CD14-positive monocyte (primary cell): ENCODE data around the gene EHD3. TPM values are rescaled to one million over a fixed set of nuclear protein-coding genes. Genes with fewer than 3 reads are reported as not detected.

Source experiments
- DNase-seq, 3 donors: peaks; one replicate each; pipeline ENCODE4 v3.0.0-alpha.2; 2011 to 2022
- H2AFZ ChIP-seq: 2 replicates; pipeline ENCODE4 v1.6.0; 2012; ENCODE audit warnings: mild to moderate bottlenecking, low read depth, low read length, inconsistent platforms; ENCODE audit not compliant: insufficient read depth, poor library complexity, severe bottlenecking
- H3K27ac ChIP-seq, 2 donors: 1 replicate in 1 of 2; 2 replicates in 1 of 2; pipeline ENCODE4 v1.5.1; 2012 to 2013; ENCODE audit warnings: low read length in 2 of 2, control low read depth in 1 of 2, inconsistent platforms in 1 of 2, low read depth in 1 of 2, mild to moderate bottlenecking in 1 of 2
- H3K27me3 ChIP-seq, 2 donors: one replicate each; pipeline versions ENCODE4 v1.6.0 to v1.6.1; 2011 to 2013; ENCODE audit warnings: low read length in 2 of 2; ENCODE audit not compliant: control insufficient read depth in 2 of 2, insufficient read depth in 2 of 2
- H3K36me3 ChIP-seq, 2 donors: replicated peaks in 1 of 2; 1 replicate in 1 of 2; 2 replicates in 1 of 2; pipeline versions ENCODE4 v1.5.1 to v1.6.1; 2012 to 2013; ENCODE audit warnings: low read length in 2 of 2, control low read depth in 1 of 2, inconsistent platforms in 1 of 2, mild to moderate bottlenecking in 1 of 2; ENCODE audit not compliant: insufficient read depth in 2 of 2, control insufficient read depth in 1 of 2
- H3K4me1 ChIP-seq, 2 donors: 1 replicate in 1 of 2; 2 replicates in 1 of 2; pipeline versions ENCODE4 v1.5.1 to v1.6.1; 2012 to 2013; ENCODE audit warnings: low read length in 2 of 2, control low read depth in 1 of 2, inconsistent platforms in 1 of 2, mild to moderate bottlenecking in 1 of 2, moderate library complexity in 1 of 2; ENCODE audit not compliant: insufficient read depth in 2 of 2, control insufficient read depth in 1 of 2
- H3K4me2 ChIP-seq: replicated peaks from 2 replicates; pipeline ENCODE3; 2012; ENCODE audit warnings: low read length, moderate library complexity, mild to moderate bottlenecking; ENCODE audit not compliant: poor library complexity, severe bottlenecking; ENCODE audit errors: extremely low read depth
- H3K4me3 ChIP-seq, 3 experiments: fragments of 200-600 bp in 1 of 3; sonication (generic) in 1 of 3; replicated peaks in 1 of 3; 1 replicate in 2 of 3; 2 replicates in 1 of 3; pipeline ENCODE4 v1.5.1; 2011 to 2013; ENCODE audit warnings: low read length in 3 of 3, mild to moderate bottlenecking in 3 of 3, control low read depth in 2 of 3, low read depth in 2 of 3, inconsistent platforms in 1 of 3, moderate library complexity in 1 of 3
- H3K79me2 ChIP-seq: 2 replicates; pipeline ENCODE4 v1.6.0; 2012; ENCODE audit warnings: mild to moderate bottlenecking, control low read depth, inconsistent platforms, low read length, moderate library complexity; ENCODE audit not compliant: insufficient read depth
- H3K9ac ChIP-seq: 2 replicates; pipeline ENCODE4 v1.6.0; 2017; ENCODE audit warnings: low read length, mild to moderate bottlenecking; ENCODE audit not compliant: insufficient read depth, poor library complexity, severe bottlenecking
- H3K9me3 ChIP-seq, 2 donors: replicated peaks in 1 of 2; 1 replicate in 1 of 2; 2 replicates in 1 of 2; pipeline versions ENCODE4 v1.5.1 to v1.6.1; 2012 to 2013; ENCODE audit warnings: low read length in 2 of 2, control low read depth in 1 of 2; ENCODE audit not compliant: control insufficient read depth in 1 of 2, insufficient read depth in 1 of 2
- H4K20me1 ChIP-seq: 2 replicates; pipeline ENCODE4 v1.6.0; 2012; ENCODE audit warnings: mild to moderate bottlenecking, low read length, control low read depth, moderate library complexity; ENCODE audit not compliant: insufficient read depth
- H3K27ac Mint-ChIP-seq, 7 donors: one replicate each; pipeline ENCODE4 v1.8.0; 2020; ENCODE audit warnings: mild to moderate bottlenecking in 7 of 7, mixed read lengths in 7 of 7, moderate library complexity in 6 of 7, inconsistent platforms in 2 of 7
- H3K27me3 Mint-ChIP-seq, 3 donors: one replicate each; pipeline ENCODE4 v1.8.0; 2021 to 2022; ENCODE audit warnings: low read depth in 3 of 3, mild to moderate bottlenecking in 3 of 3, mixed read lengths in 3 of 3, moderate library complexity in 3 of 3, inconsistent platforms in 1 of 3
- H3K36me3 Mint-ChIP-seq, 2 donors: one replicate each; pipeline ENCODE4 v1.8.0; 2020; ENCODE audit warnings: mixed read lengths in 2 of 2, inconsistent platforms in 1 of 2, mild to moderate bottlenecking in 1 of 2
- H3K4me1 Mint-ChIP-seq: one replicate; pipeline ENCODE4 v1.8.0; 2020; ENCODE audit warnings: mild to moderate bottlenecking, mixed read lengths
- H3K4me3 Mint-ChIP-seq, 2 donors: one replicate each; pipeline ENCODE4 v1.8.0; 2020; ENCODE audit warnings: mild to moderate bottlenecking in 2 of 2, mixed read lengths in 2 of 2, moderate library complexity in 1 of 2
- H3K9me3 Mint-ChIP-seq, 7 donors: one replicate each; pipeline ENCODE4 v1.8.0; 2020 to 2022; ENCODE audit warnings: mixed read lengths in 7 of 7, mild to moderate bottlenecking in 6 of 7, moderate library complexity in 6 of 7, inconsistent platforms in 2 of 7
- WGBS: methylation state at CpG from one replicate; pipeline ENCODE4 v1.1.5; 2013; ENCODE audit warnings: missing lambda C conversion rate; ENCODE audit not compliant: insufficient coverage; 5-methylcytosine and 5-hydroxymethylcytosine counted together
- intact Hi-C, 2 donors: fragments of 100-400 bp; cut with micrococcal nuclease; formaldehyde crosslinking; loops; one replicate each; pipeline versions ENCODE4 v1.15.0 to v1.15.1; 2023
- polyA plus RNA-seq, 3 donors: library from polyadenylated mRNA; depleted of rRNA in 1 of 3; unstranded in 2 of 3; stranded (reverse) in 1 of 3; fragments of 300-500 nt in 2 of 3; fragments of >200 nt in 1 of 3; fragmentation: Illumina TruSeq in 2 of 3; gene quantifications; 1 replicate in 2 of 3; 2 replicates in 1 of 3; pipeline ENCODE4 v1.2.3, GENCODE V29; 2012 to 2021
- TF ChIP-seq, protein P1 (sequence below): fragments of 200-600 bp; IDR thresholded peaks from one replicate; pipeline ENCODE4 v1.8.0; 2022; ENCODE audit warnings: antibody characterized with exemption, mild to moderate bottlenecking

The EHD3 gene
- polyA plus RNA-seq, 3 donors, result 1.1 to 1.5 (median 1.4) TPM

GRCh38 chr2:31284107-31284506 is 50.2 kb downstream of the EHD3 start:
- Histone ChIP-seq H3K27me3 (no peaks in the 10 kb centered on the region), H3K9me3 (no peaks in the 10 kb centered on the region), H3K36me3 (no peaks in the 10 kb centered on the region), H3K4me1 (peaks cover 0 to 6% of the 10 kb centered on the region in 2 donors), H3K9ac (no peak overlapping the region), H3K27ac (no peak overlapping the region), H3K4me3 (no peak overlapping the region), H4K20me1 (no peaks in the 10 kb centered on the region), H2AFZ (no peak overlapping the region), H3K79me2 (no peaks in the 10 kb centered on the region), H3K4me2 (no peak overlapping the region)
- peaks cover 0 to 5% (median 5%) of the 10 kb centered on the region in 3 donors for H3K27me3 Mint-ChIP-seq
- peak overlapping the region in 1 of 7 donors; percentile 54 for H3K27ac Mint-ChIP-seq
- H3K4me1 Mint-ChIP-seq, result peaks cover 4% of the 10 kb centered on the region
- no peak overlapping the region for H3K4me3 Mint-ChIP-seq
- intact Hi-C loops, result no loop called here
- peaks cover 0 to 2% (median 0%) of the 10 kb centered on the region in 7 donors for H3K9me3 Mint-ChIP-seq
- no peaks in the 10 kb centered on the region for H3K36me3 Mint-ChIP-seq
- WGBS, result no CpG with 5 or more reads among the region's 2 CpGs
- TF ChIP-seq, protein P1, sequence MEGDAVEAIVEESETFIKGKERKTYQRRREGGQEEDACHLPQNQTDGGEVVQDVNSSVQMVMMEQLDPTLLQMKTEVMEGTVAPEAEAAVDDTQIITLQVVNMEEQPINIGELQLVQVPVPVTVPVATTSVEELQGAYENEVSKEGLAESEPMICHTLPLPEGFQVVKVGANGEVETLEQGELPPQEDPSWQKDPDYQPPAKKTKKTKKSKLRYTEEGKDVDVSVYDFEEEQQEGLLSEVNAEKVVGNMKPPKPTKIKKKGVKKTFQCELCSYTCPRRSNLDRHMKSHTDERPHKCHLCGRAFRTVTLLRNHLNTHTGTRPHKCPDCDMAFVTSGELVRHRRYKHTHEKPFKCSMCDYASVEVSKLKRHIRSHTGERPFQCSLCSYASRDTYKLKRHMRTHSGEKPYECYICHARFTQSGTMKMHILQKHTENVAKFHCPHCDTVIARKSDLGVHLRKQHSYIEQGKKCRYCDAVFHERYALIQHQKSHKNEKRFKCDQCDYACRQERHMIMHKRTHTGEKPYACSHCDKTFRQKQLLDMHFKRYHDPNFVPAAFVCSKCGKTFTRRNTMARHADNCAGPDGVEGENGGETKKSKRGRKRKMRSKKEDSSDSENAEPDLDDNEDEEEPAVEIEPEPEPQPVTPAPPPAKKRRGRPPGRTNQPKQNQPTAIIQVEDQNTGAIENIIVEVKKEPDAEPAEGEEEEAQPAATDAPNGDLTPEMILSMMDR, result no peak
- DNase-seq, result no peak

- Mint-ChIP-seq H3K4me1 (peaks cover 4% of the 10 kb centered on the region), H3K9me3 (peaks cover 0 to 2% (median 0%) of the 10 kb centered on the region in 7 donors), H3K36me3 (no peaks in the 10 kb centered on the region), H3K27me3 (peaks cover 0 to 5% (median 5%) of the 10 kb centered on the region in 3 donors), H3K4me3 (no peak overlapping the region), H3K27ac (no peak overlapping the region)
- H3K9ac ChIP-seq, result no peak overlapping the region
- no peak overlapping the region for H3K4me2 ChIP-seq
- no peaks in the 10 kb centered on the region for H3K36me3 ChIP-seq
- no peaks in the 10 kb centered on the region for H3K27me3 ChIP-seq
- 100% methylated on average over 1 of the region's 4 CpGs for WGBS
- peaks cover 0 to 6% of the 10 kb centered on the region in 2 donors for H3K4me1 ChIP-seq
- no peaks in the 10 kb centered on the region for H3K79me2 ChIP-seq
- intact Hi-C loops, result no loop called here
- DNase-seq, result no peak
- TF ChIP-seq, protein P1, result no peak
- H3K4me3 ChIP-seq, result no peak overlapping the region
- no peak overlapping the region for H3K27ac ChIP-seq
- no peaks in the 10 kb centered on the region for H3K9me3 ChIP-seq
- no peak overlapping the region for H2AFZ ChIP-seq
- H4K20me1 ChIP-seq, result no peaks in the 10 kb centered on the region
Measured at GRCh38 chr2:31286230-31286629, 52.3 kb downstream of the EHD3 start.
